Measurements from ENCODE around the gene SYCE1L.
A peak's percentile ranks its signal among the peaks of the same experiment; 100 is the strongest.
"Not testable (repeated sequence)": the region's sequence is repeated elsewhere in the genome, so short reads cannot be mapped to it uniquely, and the experiment has no call there.

Gene SYCE1L, protein sequence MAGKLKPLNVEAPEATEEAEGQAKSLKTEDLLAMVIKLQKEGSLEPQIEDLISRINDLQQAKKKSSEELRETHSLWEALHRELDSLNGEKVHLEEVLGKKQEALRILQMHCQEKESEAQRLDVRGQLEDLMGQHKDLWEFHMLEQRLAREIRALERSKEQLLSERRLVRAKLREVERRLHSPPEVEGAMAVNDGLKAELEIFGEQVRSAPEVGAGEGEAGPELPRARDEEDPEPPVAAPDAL

DNA sequence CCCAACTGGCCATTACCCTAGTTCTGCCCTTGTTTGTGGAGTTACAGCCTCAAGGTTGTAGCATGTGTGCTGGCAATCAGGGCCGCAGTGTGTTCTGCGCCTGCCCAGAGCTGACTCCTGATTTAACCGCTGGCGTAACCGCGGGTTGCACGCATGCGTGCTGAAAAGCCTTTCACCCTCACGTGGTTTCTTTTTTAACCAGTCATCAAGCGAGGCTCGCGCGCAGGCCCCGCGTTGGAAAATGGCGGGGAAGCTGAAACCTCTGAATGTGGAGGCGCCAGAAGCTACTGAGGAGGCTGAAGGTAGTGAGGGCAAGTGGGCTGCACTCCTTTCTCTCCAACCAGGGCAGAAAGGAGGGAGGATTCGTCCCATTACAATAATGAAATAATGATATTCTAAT, at the start of gene SYCE1L:
SYCE1L (plus strand) TSS at position 198 of the 400 bp plus-strand sequence; CDS start at position 242, 44 bp downstream.
- no peak for DNase-seq

- DNase-seq: no peak
Measured at GRCh38 chr16:77157346-77158058, 41.7 kb upstream of the SYCE1L start.

- DNase-seq: no peak
Measured at GRCh38 chr16:77158293-77158692, 40.9 kb upstream of the SYCE1L start.

- no peak for DNase-seq
Measured at GRCh38 chr16:77165006-77165405, 34.2 kb upstream of the SYCE1L start.

DNA sequence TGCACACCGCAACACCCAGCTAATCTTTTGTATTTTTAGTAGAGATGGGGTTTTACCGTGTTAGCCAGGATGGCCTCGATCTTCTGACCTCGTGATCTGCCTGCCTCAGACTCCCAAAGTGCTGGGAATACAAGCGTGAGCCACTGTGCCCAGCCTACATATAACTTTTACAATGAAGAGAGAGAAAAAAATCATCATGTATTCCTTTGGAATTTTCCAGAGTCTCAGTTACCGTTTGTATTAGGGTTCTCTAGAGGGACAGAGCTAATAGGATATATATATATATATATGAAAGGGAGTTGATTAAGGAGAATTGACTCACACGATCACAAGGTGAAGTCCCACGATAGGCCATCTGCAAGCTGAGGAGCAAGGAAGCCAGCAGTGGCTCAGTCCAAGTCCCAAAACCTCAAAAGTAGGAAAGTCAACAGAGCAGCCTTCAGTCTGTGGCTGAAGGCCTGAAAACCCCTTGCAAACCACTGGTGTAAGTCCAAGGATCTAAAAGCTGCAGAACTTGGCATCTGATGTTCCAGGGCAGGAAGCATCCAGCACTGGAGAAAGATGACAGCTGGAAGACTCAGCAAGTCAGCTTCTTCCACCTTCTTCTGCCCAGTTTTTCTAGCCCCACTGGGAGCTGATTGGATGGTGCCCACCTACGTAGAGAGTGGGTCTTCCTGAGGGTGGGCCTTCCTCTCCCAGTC, 33.5 kb upstream of the SYCE1L start:
- DNase-seq: not testable (repeated sequence)

GRCh38 chr16:77166726-77167125, 32.5 kb upstream of the SYCE1L start:
- DNase-seq: no peak

DNA sequence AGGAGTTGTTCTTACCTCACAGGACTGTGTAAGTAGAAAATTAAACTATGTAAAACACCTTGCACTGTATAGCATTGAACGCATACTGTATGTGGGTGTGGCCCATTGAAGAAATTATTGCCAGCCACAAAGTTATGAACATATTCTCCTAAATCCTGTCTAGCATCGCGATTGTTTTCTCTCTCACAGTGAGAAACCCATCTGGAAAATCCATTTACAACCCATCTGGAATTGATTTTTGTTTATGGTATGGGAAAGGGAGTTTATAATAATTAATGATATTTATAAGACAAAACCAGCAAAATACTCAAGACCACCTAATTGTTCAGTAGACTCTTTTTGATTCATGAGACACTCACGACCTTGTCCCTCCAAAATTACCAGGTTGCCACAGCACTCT, 30.3 kb upstream of the SYCE1L start:
- DNase-seq: no peak

DNA sequence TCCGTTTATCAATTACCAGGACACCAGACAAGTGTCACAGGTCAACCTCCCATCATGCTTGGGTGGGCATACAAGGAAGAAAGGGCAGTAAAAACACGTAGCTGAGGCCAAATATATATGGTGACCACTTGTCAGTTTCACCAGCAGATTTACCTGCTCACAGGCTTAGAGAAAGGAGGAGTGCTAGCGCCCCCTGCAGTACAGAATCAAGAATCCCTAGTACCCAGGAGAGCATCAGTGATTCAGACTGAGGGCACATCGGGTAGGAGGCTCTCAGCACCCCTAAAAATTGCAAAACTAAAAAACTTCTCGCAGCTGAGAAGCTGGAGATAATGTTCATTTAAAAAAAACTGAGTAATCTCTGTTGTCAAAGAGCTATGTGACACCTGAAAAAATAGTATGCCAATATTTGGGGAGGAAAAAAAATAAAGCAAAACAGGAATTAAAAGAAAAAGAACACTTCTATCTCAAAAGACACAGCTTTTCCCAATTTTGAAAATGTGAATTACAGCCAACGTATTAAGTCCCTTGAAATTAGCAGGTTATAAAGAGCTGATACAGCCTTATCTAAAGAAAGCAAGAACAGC, 29.5 kb upstream of the SYCE1L start:
- DNase-seq: peak; percentile 47 to 66

DNA sequence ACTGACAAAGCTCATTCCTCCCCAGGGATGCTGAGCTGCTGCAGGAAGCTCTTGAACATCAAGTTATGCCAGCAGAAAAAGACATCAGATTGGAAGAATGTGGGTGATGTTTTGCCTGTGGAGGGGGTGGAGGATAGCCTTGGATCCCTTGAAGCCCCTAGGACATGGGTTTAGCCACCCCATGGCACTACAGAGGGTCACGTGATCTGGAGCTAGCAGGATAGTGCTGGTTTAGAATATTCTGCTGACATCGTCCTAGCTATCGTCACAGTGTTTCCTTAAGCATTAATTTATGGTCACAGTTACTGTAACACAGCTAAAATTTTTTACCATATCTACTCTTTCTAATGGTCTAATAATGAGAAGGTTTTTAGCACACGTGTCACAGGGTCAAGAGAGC, 28.4 kb upstream of the SYCE1L start:
- DNase-seq: no peak

DNA sequence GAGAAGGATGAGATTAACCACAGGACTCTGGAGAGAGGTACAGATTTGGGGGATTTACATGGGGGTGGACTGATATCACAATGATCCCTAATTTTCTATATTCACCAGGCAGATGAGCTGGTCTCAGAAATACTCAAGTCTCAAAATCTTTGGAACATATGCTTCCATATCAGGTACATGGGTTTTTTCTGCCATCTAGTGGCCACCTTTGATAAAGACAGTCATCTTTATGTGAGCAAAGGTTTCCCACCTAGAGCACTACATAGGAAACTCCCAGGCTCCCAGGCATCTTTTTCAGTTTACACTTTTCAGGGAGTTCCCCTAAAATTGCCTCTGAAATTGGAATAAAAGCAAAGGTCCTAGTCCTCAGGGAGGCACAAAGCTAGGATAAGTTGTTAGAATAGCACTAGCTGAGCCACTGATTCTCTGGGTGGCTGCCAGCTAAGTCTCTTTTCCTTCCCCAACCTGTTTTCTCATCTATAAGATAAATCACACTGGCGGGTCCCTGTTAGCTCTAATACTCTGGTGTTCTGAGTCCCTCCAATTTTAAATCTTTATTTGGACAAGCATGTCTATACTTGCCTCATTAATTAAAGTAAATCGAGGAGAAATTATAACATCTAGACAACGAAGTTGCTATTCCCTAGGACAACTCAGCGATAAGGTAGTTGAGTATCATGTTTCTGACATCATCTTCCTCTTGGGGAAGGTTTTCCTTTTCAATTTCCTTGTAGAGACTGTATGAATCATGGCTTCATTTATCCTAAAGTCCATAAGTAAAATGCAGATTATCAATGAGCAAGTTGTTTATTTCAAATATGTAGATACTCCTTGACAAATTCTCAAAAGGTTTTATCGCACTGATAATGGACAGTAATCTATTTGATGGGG, 27.2 kb upstream of the SYCE1L start:
- DNase-seq: peak; percentile 56 to 75

DNA sequence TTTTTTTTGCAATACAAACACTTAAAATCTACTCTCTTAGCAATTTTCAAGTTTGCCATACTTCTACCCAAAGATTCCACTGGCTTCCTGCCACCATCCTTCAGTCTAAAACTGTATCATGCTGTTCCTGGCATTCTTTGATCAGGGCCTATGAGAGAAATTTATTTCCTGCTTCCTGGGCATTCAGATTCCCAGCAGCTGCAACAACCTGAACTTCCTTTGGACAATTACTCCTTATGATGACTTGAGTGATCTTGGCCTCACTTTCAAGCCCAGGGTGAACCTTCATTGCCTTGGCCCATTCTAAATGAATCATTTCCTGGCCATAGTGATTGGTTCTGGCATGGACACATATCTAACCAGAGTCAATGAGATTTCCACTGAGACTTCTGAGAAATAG, 26.3 kb upstream of the SYCE1L start:
- DNase-seq: no peak

GRCh38 chr16:77183137-77183536, 16.1 kb upstream of the SYCE1L start:
- DNase-seq: no peak

DNA sequence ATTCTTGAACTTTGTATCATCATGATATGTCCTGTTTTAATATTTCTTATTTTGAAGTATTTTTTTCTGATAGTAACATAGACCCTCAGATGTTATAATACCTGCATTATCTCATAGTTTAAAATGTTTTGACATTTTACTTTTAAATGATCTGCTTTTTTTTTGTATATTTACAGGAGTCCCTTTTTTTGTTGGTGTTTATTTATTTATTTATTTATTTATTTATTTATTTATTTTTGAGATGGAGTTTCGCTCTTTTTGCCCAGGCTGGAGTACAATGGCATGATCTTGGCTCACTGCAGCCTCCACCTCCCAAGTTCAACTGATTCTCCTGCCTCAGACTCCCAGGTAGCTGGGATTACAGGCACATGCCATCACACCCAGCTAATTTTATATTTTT, 12.9 kb upstream of the SYCE1L start:
- DNase-seq: not testable (repeated sequence)

GRCh38 chr16:77190190-77190477, 9.1 kb upstream of the SYCE1L start:
- no peak for DNase-seq

DNA sequence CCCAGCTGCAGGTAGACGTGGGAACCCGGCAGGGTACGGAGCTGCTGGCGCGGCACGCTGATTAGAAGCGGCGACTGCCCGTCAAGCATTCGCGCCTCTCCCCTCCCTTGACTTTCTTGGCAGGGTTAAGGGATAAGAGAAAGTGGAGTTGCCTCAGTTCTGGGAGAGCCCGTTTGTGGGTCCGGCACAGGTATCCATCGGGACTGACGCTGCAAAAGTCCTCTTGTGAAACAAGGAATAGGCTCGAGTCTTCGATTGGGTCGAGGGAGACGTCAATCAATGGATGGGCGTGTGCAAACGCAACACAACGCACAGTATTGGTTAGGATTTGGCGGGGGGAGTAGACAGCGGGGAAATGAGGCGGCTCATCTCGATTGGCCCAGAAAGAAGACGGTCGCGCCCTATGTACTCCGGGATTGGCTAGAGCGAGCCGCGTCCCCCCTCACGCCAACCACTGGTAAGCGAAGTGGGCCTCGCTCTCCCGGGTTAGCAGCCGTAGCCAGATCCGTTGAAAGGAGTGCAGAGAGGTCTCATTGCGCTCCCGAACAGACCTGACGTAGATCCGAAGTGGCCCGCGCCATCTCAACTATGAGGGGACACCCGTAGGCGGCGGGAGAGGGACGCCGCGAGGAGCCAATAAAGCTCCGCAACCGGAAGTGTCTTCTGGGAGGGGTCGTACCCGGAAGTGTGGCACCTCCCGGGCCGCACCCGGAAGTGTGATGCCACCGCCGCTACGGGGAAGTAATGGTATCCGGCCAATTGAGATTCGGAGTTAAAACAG, 8.5 kb upstream of the SYCE1L start, which contains the start of gene MON1B:
MON1B (plus strand) TSS at position 713 of the 781 bp plus-strand sequence. CDS start 296 bp downstream, outside the sequence.
- DNase-seq: peak; percentile 98 to 99

GRCh38 chr16:77191259-77191969, 7.8 kb upstream of the SYCE1L start:
- no peak for DNase-seq

DNA sequence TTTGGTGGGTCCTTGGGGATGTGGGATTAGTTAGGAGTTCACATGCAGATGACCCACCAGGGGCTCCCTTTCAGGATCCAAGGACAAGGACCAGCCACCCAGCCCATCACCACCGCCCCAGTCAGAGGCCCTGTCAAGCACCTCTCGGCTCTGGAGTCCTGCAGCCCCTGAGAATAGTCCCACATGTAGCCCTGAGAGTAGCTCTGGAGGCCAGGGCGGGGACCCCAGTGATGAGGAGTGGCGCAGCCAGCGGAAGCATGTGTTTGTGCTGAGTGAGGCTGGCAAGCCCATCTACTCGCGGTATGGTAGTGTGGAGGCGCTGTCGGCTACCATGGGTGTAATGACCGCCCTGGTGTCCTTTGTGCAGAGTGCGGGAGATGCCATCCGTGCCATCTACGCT, 5.8 kb upstream of the SYCE1L start:
- no peak for DNase-seq

DNA sequence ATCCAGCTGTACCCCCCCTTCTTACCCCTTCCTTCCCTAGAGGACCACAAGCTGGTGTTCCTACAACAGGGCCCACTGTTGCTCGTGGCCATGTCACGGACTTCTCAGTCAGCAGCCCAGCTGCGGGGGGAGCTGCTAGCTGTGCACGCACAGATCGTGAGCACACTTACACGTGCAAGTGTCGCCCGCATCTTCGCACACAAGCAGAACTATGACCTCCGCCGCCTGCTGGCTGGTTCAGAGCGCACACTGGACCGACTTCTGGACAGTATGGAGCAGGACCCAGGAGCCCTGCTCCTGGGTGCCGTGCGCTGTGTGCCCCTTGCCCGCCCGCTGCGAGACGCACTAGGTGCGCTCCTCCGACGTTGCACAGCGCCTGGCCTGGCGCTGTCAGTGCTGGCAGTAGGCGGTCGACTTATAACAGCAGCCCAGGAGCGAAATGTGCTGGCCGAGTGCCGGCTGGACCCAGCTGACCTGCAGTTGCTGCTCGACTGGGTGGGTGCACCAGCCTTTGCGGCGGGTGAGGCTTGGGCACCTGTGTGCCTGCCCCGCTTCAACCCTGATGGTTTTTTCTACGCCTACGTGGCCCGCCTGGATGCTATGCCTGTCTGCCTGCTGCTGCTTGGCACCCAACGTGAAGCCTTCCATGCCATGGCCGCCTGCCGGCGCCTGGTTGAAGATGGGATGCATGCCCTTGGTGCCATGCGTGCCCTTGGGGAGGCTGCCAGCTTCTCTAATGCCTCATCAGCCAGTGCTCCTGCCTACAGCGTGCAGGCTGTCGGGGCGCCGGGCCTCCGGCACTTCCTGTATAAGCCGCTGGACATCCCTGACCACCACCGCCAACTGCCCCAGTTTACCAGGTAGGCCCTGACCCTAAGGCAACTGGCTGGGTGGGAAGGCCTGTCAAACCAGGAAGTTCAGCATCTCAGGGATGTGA, 4.6 kb upstream of the SYCE1L start:
- DNase-seq: no peak

DNA sequence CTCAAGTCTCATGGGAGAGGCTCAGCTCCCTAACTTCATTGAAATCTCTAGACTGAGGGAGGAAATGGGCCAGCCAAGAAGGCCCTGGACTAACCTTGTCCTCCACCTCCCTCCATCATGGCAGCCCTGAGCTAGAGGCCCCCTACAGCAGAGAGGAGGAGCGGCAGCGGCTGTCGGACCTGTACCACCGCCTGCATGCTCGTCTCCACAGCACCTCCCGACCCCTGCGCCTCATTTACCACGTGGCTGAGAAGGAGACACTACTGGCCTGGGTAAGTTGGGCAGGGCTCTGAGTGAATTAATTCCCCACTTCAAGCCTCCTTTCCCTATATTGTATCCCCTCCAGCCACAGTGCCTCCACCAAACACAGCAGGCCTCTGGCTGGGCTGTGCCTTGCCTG, 3.8 kb upstream of the SYCE1L start:
- DNase-seq: no peak

DNA sequence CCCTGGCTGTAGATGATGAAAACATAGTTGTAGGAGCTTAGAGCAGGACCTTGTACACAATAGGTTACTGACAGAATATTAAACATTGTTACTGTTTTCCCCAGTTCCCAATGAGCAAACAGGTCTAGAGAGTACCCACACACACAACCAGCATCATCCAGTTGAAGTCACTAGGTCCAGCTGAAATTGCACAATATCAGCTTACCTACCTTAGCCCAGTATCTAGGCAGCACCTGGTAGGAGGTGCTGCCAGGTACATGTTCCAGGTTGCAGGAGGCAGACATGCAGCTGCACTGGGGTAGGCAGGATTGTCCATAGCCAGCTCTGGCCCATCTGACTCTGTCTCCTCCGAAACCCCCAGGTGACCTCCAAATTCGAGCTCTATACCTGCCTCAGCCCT, 1.5 kb upstream of the SYCE1L start:
- no peak for DNase-seq

Measured in Kasumi-1 (cell line).